Subcutaneous abdominal adipose tissue (tissue), 5 donors: ENCODE results near the gene HOXB7.

Source experiments
- H3K27ac ChIP-seq: one replicate; pipeline ENCODE4 v1.7.0; 2013; ENCODE audit warnings: low read depth, mild to moderate bottlenecking, inconsistent platforms, low read length, moderate library complexity
- H3K27me3 ChIP-seq, 5 donors: one replicate each; pipeline ENCODE4 v1.7.0; 2013; ENCODE audit warnings: low read length in 5 of 5, inconsistent platforms in 1 of 5; ENCODE audit not compliant: control insufficient read depth in 5 of 5, insufficient read depth in 4 of 5
- H3K36me3 ChIP-seq, 5 donors: one replicate each; pipeline ENCODE4 v1.7.0; 2013; ENCODE audit warnings: low read length in 5 of 5; ENCODE audit not compliant: control insufficient read depth in 5 of 5, insufficient read depth in 5 of 5
- H3K4me1 ChIP-seq, 5 donors: one replicate each; pipeline ENCODE4 v1.7.0; 2013; ENCODE audit warnings: low read length in 5 of 5, mild to moderate bottlenecking in 3 of 5, moderate library complexity in 1 of 5; ENCODE audit not compliant: control insufficient read depth in 5 of 5, insufficient read depth in 5 of 5
- H3K4me3 ChIP-seq, 5 donors: one replicate each; pipeline ENCODE4 v1.7.0; 2013; ENCODE audit warnings: low read length in 5 of 5, low read depth in 1 of 5
- H3K9ac ChIP-seq, 5 donors: one replicate each; pipeline ENCODE4 v1.7.0; 2013; ENCODE audit warnings: low read length in 5 of 5, mild to moderate bottlenecking in 4 of 5, moderate library complexity in 3 of 5
- H3K9me3 ChIP-seq, 5 donors: one replicate each; pipeline ENCODE4 v1.7.0; 2013; ENCODE audit warnings: low read length in 5 of 5; ENCODE audit not compliant: control insufficient read depth in 5 of 5
- donor health status: healthy.
- donor health status: healthy.
- donor health status: healthy.
- donor health status: healthy.
- donor health status: healthy.

The HOXB7 gene

DNA sequence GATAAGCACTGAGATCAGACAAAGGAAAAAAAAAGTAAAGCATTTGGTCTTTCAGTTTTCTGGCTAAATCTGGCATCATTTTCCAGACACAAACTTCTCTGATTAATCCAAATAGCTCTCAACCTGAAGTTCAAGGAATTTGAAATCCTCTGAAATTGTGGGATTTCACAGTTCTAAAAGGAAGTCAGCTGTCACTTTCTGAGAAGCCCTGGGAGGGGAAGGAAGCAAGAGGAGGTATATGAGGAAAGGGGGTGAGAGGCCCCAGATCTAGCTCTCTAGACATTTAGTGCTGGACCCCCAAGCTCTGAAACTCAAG, 32.8 kb upstream of the HOXB7 start:
- Histone ChIP-seq H3K4me1 (peaks cover 2 to 39% (median 25%) of the 10 kb centered on the region in 5 donors), H3K27me3 (peaks cover 67 to 93% (median 70%) of the 10 kb centered on the region in 5 donors), H3K4me3 (no peak overlapping the region), H3K36me3 (no peaks in the 10 kb centered on the region), H3K27ac (no peak overlapping the region), H3K9ac (no peak overlapping the region), H3K9me3 (no peaks in the 10 kb centered on the region)

GRCh38 chr17:48642843-48643696, 32.3 kb upstream of the HOXB7 start:
- peaks cover 2 to 39% (median 25%) of the 10 kb centered on the region in 5 donors for H3K4me1 ChIP-seq
- peak overlapping the region in 1 of 5 donors; percentile 37 for H3K4me3 ChIP-seq
- H3K36me3 ChIP-seq, result no peaks in the 10 kb centered on the region
- H3K9me3 ChIP-seq, result no peaks in the 10 kb centered on the region
- H3K27ac ChIP-seq, result no peak overlapping the region
- H3K9ac ChIP-seq, result no peak overlapping the region
- peaks cover 67 to 95% (median 69%) of the 10 kb centered on the region in 5 donors for H3K27me3 ChIP-seq

DNA sequence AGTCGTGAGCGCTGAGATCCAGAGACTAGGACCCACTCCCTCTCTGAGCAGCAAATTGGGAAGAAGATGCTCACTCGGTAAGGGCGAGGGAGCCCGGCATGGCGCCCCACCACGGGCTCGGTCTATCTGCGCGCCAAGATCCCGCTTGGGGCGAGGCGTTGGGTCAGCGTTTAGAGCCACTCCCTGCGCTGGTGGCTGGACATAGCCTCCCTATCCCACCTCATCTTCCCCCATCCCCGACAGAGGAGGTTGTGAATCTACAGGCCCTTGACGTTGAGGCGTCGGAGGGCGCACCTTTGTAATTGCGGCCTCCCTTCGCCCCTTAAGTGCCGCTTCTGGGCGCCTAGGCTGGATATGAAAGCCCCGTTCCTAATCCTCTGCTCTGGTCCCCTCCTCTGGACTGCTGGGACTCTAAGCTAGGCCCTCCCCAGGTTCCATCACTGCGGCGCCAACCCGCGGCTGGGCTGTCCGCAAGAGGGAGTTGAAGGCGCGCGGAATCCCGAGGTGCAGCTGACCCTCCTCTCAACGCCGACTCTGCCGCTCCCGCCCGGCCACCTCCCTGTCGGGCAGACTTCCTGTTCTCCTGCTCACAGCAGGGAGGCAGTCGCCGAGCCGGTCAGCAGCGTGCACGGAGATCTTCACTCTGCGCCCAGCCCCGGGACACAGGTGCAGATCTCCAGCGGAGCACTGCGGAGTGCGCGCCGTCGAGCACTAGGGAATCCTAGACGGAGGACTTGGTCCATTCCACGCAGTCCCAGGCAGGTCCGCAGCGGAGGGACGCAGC, 31.4 kb upstream of the HOXB7 start:
- H3K4me1 ChIP-seq, result peaks cover 2 to 33% (median 19%) of the 10 kb centered on the region in 5 donors
- peaks cover 64 to 97% (median 70%) of the 10 kb centered on the region in 5 donors for H3K27me3 ChIP-seq
- no peaks in the 10 kb centered on the region for H3K36me3 ChIP-seq
- no peaks in the 10 kb centered on the region for H3K9me3 ChIP-seq
- no peak overlapping the region for H3K27ac ChIP-seq
- H3K9ac ChIP-seq, result no peak overlapping the region
- H3K4me3 ChIP-seq, result peak overlapping the region in 1 of 5 donors; percentile 37

GRCh38 chr17:48641541-48642058, 30.8 kb upstream of the HOXB7 start:
- H3K9ac ChIP-seq, result no peak overlapping the region
- H3K4me1 ChIP-seq, result peaks cover 2 to 31% (median 17%) of the 10 kb centered on the region in 5 donors
- H3K27ac ChIP-seq, result no peak overlapping the region
- H3K36me3 ChIP-seq, result no peaks in the 10 kb centered on the region
- no peak overlapping the region for H3K4me3 ChIP-seq
- H3K27me3 ChIP-seq, result peaks cover 63 to 96% (median 69%) of the 10 kb centered on the region in 5 donors
- no peaks in the 10 kb centered on the region for H3K9me3 ChIP-seq

DNA sequence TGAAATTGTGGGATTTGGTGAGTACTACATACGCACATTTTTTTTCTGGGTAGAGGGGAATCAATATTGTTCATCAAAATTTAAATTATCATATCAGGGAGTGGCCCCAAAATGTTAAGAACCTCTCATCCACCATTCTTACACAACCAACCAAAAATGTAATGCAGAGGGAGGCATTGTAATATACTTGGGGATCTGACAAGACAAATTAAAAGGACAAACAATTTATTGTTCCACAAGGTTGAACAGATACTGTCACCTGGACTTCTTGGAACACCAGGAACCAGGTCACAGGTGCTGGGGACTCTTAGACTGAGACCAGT, 30.0 kb upstream of the HOXB7 start:
- peaks cover 58 to 92% (median 65%) of the 10 kb centered on the region in 5 donors for H3K27me3 ChIP-seq

DNA sequence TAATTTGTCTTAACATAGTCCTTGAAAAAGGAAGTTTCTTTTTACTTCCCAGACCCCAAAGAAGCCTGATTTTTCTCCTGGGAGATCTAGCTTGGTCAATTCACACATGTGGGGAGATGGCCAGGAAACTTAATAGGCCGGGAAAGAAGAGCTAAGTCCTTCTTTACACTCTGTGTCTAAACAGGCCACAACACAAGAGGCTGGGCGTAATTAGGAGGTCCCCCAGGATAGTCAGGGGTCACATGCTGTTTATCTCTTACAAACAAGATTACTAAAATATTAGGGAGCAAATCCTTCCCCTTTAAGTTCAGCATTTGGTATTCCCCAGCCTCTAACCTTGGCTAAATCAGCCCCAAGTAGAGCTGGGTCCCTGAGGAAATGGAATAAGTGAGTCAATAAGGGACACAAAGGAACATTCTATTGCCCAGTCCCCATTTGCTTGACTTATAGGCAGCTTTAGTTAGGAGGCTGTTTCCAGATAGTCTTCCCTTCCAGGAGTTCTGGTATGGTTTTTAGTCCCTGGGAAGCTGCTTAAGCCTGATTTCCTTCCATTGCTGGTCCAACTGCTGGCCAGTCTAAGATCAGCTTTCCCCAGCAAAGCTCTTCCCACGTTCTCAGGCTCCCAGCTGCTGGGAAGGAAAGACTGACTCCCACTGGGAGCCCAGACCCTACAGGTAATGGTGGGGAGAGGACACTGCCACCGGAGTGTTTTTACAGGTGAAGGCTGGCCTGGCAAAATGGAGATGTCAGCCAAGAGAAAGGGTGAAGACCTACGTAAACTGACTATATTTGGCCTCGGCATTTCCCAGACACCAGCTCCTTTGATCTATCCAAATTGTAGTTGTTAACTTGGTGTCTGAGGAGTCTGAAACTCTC, 29.4 kb upstream of the HOXB7 start:
- Histone ChIP-seq H3K27me3 (peaks cover 58 to 92% (median 67%) of the 10 kb centered on the region in 5 donors), H3K9me3 (no peaks in the 10 kb centered on the region), H3K4me1 (peaks cover 2 to 33% (median 13%) of the 10 kb centered on the region in 5 donors), H3K27ac (no peak overlapping the region), H3K4me3 (no peak overlapping the region), H3K36me3 (no peaks in the 10 kb centered on the region), H3K9ac (no peak overlapping the region)

More for the DNA sequence above, 30.0 kb upstream of the HOXB7 start:
- Histone ChIP-seq H3K4me1 (peaks cover 2 to 33% (median 13%) of the 10 kb centered on the region in 5 donors), H3K9me3 (no peaks in the 10 kb centered on the region), H3K9ac (no peak overlapping the region), H3K27ac (no peak overlapping the region), H3K36me3 (no peaks in the 10 kb centered on the region), H3K4me3 (no peak overlapping the region)

DNA sequence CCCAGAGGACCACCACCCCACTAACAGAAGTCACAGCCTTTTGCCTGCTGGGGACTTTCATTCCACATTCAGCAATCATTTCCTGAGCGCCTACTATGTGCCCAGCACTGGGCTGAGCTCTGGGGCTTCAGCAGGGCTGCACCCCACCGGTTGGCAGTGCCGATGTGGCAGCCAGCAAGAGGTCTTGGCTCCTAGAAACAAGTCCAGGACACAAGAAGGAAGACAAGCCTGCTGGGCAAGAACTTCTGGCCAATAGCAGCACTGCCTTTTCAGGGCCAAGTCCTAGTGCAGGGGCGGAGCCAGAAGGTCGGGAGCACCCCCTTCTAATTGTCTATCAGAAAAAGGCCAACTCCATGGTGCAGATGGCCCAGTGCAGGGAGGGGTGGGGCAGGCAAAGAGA, 28.3 kb upstream of the HOXB7 start:
- Histone ChIP-seq H3K9me3 (no peaks in the 10 kb centered on the region), H3K4me3 (no peak overlapping the region), H3K27ac (no peak overlapping the region), H3K4me1 (peaks cover under 1 to 29% (median 13%) of the 10 kb centered on the region in 5 donors), H3K27me3 (peaks cover 53 to 91% (median 65%) of the 10 kb centered on the region in 5 donors), H3K9ac (no peak overlapping the region), H3K36me3 (no peaks in the 10 kb centered on the region)

GRCh38 chr17:48637323-48638260, 26.8 kb upstream of the HOXB7 start:
- H3K4me3 ChIP-seq, result no peak overlapping the region
- H3K9ac ChIP-seq, result no peak overlapping the region

More at GRCh38 chr17:48637323-48638260, 26.8 kb upstream of the HOXB7 start:
- Histone ChIP-seq H3K9me3 (no peaks in the 10 kb centered on the region), H3K27ac (no peak overlapping the region), H3K27me3 (peaks cover 57 to 90% (median 64%) of the 10 kb centered on the region in 5 donors), H3K36me3 (no peaks in the 10 kb centered on the region), H3K4me1 (peaks cover 0 to 23% (median 17%) of the 10 kb centered on the region in 5 donors)
